ENCODE data around the gene CYP2U1. TPM values are rescaled to one million over a fixed set of nuclear protein-coding genes. Genes with fewer than 3 reads are reported as not detected.
A peak's percentile ranks its signal among the peaks of the same experiment; 100 is the strongest.
"Not testable (repeated sequence)": the region's sequence is repeated elsewhere in the genome, so short reads cannot be mapped to it uniquely, and the experiment has no call there.

CYP2U1 gene
- total RNA-seq, 1 experiment from 2014 or later = 4.5 TPM

- TF ChIP-seq, protein P1, sequence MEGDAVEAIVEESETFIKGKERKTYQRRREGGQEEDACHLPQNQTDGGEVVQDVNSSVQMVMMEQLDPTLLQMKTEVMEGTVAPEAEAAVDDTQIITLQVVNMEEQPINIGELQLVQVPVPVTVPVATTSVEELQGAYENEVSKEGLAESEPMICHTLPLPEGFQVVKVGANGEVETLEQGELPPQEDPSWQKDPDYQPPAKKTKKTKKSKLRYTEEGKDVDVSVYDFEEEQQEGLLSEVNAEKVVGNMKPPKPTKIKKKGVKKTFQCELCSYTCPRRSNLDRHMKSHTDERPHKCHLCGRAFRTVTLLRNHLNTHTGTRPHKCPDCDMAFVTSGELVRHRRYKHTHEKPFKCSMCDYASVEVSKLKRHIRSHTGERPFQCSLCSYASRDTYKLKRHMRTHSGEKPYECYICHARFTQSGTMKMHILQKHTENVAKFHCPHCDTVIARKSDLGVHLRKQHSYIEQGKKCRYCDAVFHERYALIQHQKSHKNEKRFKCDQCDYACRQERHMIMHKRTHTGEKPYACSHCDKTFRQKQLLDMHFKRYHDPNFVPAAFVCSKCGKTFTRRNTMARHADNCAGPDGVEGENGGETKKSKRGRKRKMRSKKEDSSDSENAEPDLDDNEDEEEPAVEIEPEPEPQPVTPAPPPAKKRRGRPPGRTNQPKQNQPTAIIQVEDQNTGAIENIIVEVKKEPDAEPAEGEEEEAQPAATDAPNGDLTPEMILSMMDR (IDR thresholded peaks at IDR 0.05; ENCODE audit: unreplicated experiment) = no peak
These were observed 8.6 kb upstream of the CYP2U1 start for GRCh38 chr4:107922486-107923473.

DNA sequence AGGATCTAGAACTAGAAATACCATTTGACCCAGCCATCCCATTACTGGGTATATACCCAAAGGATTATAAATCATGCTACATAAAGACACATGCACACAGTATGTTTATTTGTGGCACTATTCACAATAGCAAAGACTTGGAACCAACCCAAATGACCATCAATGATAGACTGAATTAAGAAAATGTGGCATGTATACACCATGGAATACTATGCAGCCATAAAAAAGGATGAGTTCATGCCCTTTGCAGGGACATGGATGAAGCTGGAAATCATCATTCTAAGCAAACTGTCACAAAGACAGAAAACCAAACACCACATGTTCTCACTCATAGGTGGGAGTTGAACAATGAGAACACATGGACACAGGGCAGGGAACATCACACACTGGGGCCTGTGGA, 5.6 kb upstream of the CYP2U1 start:
- intact Hi-C loops (cut with micrococcal nuclease; ENCODE audit: unreplicated experiment) = not testable (repeated sequence)

More at GRCh38 chr4:107922486-107923473, 8.6 kb upstream of the CYP2U1 start:
- H3K4me3 Mint-ChIP-seq (ENCODE audit: low read depth, unreplicated experiment) = no peak overlapping the region
- CTCF ChIA-PET = no interaction called here
- H3K4me1 Mint-ChIP-seq (ENCODE audit: low read depth, unreplicated experiment) = no peaks in the 10 kb centered on the region
- intact Hi-C loops (cut with micrococcal nuclease; ENCODE audit: unreplicated experiment) = no loop called here
- peaks cover 3% of the 10 kb centered on the region for H3K9me3 Mint-ChIP-seq (ENCODE audit: low read depth, unreplicated experiment)
- DNase-seq = no peak
- H3K27me3 Mint-ChIP-seq (ENCODE audit: unreplicated experiment) = no peaks in the 10 kb centered on the region
- no TSS peak for BruUV-seq (replicated peaks)
- peaks cover 6% of the 10 kb centered on the region for H3K36me3 Mint-ChIP-seq (ENCODE audit: insufficient read depth, unreplicated experiment)
- no peak overlapping the region for H3K27ac Mint-ChIP-seq (ENCODE audit: unreplicated experiment)

DNA sequence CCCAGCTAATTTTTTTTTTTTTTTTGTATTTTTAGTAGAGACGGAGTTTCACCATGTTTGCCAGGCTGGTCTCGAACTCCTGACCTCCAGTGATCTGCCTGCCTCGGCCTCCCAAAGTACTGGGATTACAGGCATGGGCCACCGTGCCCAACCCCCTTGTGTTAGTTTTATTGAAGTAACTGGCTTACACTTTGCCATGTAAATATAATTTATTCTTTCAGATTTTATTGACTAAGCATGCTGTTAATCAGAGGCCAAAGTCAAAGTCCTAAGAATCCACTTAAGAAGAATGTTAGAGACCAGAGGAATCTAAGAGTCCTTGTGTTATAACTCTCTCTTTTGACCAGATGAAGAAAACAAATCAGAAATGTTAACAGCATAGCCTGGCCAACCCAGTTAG, 4.5 kb upstream of the CYP2U1 start:
- H3K4me3 Mint-ChIP-seq (ENCODE audit: low read depth, unreplicated experiment); H3K27ac Mint-ChIP-seq (ENCODE audit: unreplicated experiment); H3K4me1 Mint-ChIP-seq (ENCODE audit: low read depth, unreplicated experiment); H3K9me3 Mint-ChIP-seq (ENCODE audit: low read depth, unreplicated experiment); H3K27me3 Mint-ChIP-seq (ENCODE audit: unreplicated experiment); DNase-seq; BruUV-seq (replicated peaks); intact Hi-C loops (cut with micrococcal nuclease; ENCODE audit: unreplicated experiment); CTCF ChIA-PET: not testable (repeated sequence)
- peaks cover 11% of the 10 kb centered on the region for H3K36me3 Mint-ChIP-seq (ENCODE audit: insufficient read depth, unreplicated experiment)

More for the DNA sequence above, 5.6 kb upstream of the CYP2U1 start:
- DNase-seq; CTCF ChIA-PET; H3K27me3 Mint-ChIP-seq (ENCODE audit: unreplicated experiment); H3K9me3 Mint-ChIP-seq (ENCODE audit: low read depth, unreplicated experiment); BruUV-seq (replicated peaks); H3K4me3 Mint-ChIP-seq (ENCODE audit: low read depth, unreplicated experiment); H3K27ac Mint-ChIP-seq (ENCODE audit: unreplicated experiment); H3K4me1 Mint-ChIP-seq (ENCODE audit: low read depth, unreplicated experiment); H3K36me3 Mint-ChIP-seq (ENCODE audit: insufficient read depth, unreplicated experiment): not testable (repeated sequence)

DNA sequence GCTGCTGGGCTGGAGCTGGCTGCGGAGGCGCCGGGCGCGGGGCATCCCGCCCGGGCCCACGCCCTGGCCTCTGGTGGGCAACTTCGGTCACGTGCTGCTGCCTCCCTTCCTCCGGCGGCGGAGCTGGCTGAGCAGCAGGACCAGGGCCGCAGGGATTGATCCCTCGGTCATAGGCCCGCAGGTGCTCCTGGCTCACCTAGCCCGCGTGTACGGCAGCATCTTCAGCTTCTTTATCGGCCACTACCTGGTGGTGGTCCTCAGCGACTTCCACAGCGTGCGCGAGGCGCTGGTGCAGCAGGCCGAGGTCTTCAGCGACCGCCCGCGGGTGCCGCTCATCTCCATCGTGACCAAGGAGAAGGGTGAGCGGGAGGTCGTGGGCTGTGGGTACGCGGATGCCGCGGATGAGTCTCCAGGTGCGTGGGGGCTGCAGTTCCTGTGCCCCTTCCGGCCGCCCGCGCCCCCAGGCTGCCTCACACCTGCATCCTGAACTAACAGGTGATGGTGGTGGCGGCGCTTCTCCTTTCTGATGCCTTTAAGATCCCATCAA, 499 bp downstream of the CYP2U1 start:
- peaks cover 14% of the 10 kb centered on the region for H3K36me3 Mint-ChIP-seq (ENCODE audit: insufficient read depth, unreplicated experiment)
- no peak overlapping the region for H3K27ac Mint-ChIP-seq (ENCODE audit: unreplicated experiment)
- peaks cover 8% of the 10 kb centered on the region for H3K4me1 Mint-ChIP-seq (ENCODE audit: low read depth, unreplicated experiment)
- no TSS peak for BruUV-seq (replicated peaks)
- CTCF ChIA-PET = no interaction called here
- H3K4me3 Mint-ChIP-seq (ENCODE audit: low read depth, unreplicated experiment) = peak overlapping the region; percentile 76
- H3K27me3 Mint-ChIP-seq (ENCODE audit: unreplicated experiment) = no peaks in the 10 kb centered on the region
- H3K9me3 Mint-ChIP-seq (ENCODE audit: low read depth, unreplicated experiment) = no peaks in the 10 kb centered on the region
- TF ChIP-seq, protein P1 (IDR thresholded peaks at IDR 0.05; ENCODE audit: unreplicated experiment) = no peak
- DNase-seq = no peak
- intact Hi-C loops (cut with micrococcal nuclease; ENCODE audit: unreplicated experiment) = no loop called here

DNA sequence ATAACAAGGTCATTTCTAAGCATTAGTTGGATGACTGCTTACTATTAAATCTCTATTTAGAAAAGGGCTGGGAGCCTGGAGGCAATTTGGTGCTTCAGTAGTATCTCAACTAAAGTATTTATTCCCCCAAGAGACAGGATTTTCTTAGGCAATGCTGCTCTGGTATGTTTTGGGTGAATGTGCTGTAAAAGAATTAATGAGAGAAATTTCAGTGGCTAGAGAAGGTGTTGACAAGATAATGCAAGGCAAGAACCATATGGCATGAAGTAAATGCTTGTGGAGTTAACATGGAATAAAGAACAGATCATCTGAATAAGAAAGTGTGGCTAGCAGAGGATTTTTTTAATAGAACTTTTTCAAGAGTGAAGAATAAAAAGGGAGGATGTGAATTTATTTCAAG, 3.9 kb downstream of the CYP2U1 start:
- Mint-ChIP-seq H3K4me1 (ENCODE audit: low read depth, unreplicated experiment) (peaks cover 7% of the 10 kb centered on the region), H3K36me3 (ENCODE audit: insufficient read depth, unreplicated experiment) (peaks cover 14% of the 10 kb centered on the region), H3K4me3 (ENCODE audit: low read depth, unreplicated experiment) (no peak overlapping the region), H3K27ac (ENCODE audit: unreplicated experiment) (no peak overlapping the region), H3K9me3 (ENCODE audit: low read depth, unreplicated experiment) (no peaks in the 10 kb centered on the region), H3K27me3 (ENCODE audit: unreplicated experiment) (no peaks in the 10 kb centered on the region)
- DNase-seq = no peak
- BruUV-seq (replicated peaks) = no TSS peak
- intact Hi-C loops (cut with micrococcal nuclease; ENCODE audit: unreplicated experiment) = no loop called here
- CTCF ChIA-PET = no interaction called here
- TF ChIP-seq, protein P1 (IDR thresholded peaks at IDR 0.05; ENCODE audit: unreplicated experiment) = no peak

All from Calu3 (cell line).